HG02798 (cell line): Measurements from ENCODE around the gene CCL11.

Experiments
- ATAC-seq: cut with Tn5 transposase; IDR thresholded peaks from one replicate; pipeline ENCODE4 v1.9.1; 2021; ENCODE audit warnings: mild to moderate bottlenecking; ENCODE audit not compliant: unreplicated experiment, poor library complexity

Gene CCL11

GRCh38 chr17:34255841-34256240 is 29.7 kb upstream of the CCL11 start:
- ATAC-seq: no peak

GRCh38 chr17:34257299-34257985 is 28.1 kb upstream of the CCL11 start:
- ATAC-seq: no peak

- no peak for ATAC-seq
Measured at GRCh38 chr17:34257986-34258326, 27.6 kb upstream of the CCL11 start.

- no peak for ATAC-seq
Measured at GRCh38 chr17:34259146-34259545, 26.4 kb upstream of the CCL11 start.

GRCh38 chr17:34260861-34261260 is 24.7 kb upstream of the CCL11 start:
- no peak for ATAC-seq

GRCh38 chr17:34261568-34262337 is 23.8 kb upstream of the CCL11 start:
- no peak for ATAC-seq

- ATAC-seq: no peak
Measured at GRCh38 chr17:34265711-34266110, 19.8 kb upstream of the CCL11 start.

- ATAC-seq: no peak
Measured at GRCh38 chr17:34269969-34270368, 15.6 kb upstream of the CCL11 start, which contains the start of gene CCL7. TSS of gene CCL7 (plus strand) at chr17:34270221. CDS start at chr17:34270291, 70 bp downstream.

GRCh38 chr17:34275881-34276280 is 9.7 kb upstream of the CCL11 start:
- no peak for ATAC-seq

- no peak for ATAC-seq
Measured at GRCh38 chr17:34276826-34277225, 8.7 kb upstream of the CCL11 start.

GRCh38 chr17:34283571-34283970 is 2.0 kb upstream of the CCL11 start:
- no peak for ATAC-seq

- no peak for ATAC-seq
Measured at GRCh38 chr17:34287875-34288274, 2.3 kb downstream of the CCL11 start.

GRCh38 chr17:34290586-34290985 is 5.0 kb downstream of the CCL11 start:
- ATAC-seq: no peak

- ATAC-seq: no peak
Measured at GRCh38 chr17:34291721-34292348, 6.3 kb downstream of the CCL11 start.

- no peak for ATAC-seq
Measured at GRCh38 chr17:34299027-34299426, 13.5 kb downstream of the CCL11 start.

GRCh38 chr17:34299956-34300577 is 14.5 kb downstream of the CCL11 start:
- no peak for ATAC-seq

GRCh38 chr17:34300652-34301370 is 15.3 kb downstream of the CCL11 start:
- no peak for ATAC-seq

GRCh38 chr17:34301986-34302385 is 16.4 kb downstream of the CCL11 start:
- no peak for ATAC-seq

- no peak for ATAC-seq
Measured at GRCh38 chr17:34302636-34303035, 17.1 kb downstream of the CCL11 start.

GRCh38 chr17:34303606-34304005 is 18.1 kb downstream of the CCL11 start:
- no peak for ATAC-seq
